ENCODE data around the gene PCDHGA6.

The PCDHGA6 gene

DNA sequence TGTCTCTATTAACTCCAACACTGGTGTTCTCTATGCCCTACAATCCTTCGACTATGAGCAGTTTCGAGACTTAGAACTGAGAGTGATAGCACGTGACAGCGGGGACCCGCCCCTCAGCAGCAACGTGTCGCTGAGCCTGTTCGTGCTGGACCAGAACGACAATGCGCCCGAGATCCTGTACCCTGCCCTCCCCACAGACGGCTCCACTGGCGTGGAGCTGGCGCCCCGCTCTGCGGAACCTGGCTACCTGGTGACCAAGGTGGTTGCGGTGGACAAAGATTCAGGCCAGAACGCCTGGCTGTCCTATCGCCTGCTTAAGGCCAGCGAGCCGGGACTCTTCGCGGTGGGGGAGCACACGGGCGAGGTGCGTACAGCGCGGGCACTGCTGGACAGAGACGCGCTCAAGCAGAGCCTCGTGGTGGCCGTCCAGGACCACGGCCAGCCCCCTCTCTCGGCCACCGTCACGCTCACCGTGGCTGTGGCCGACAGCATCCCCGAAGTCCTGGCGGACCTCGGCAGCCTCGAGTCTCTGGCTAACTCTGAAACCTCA is 49.1 kb downstream of the PCDHGA6 start:
- H2AFZ ChIP-seq (ENCODE audit: insufficient read depth, low read length, poor library complexity), result no peak overlapping the region
- H4K12ac ChIP-seq (ENCODE audit: low read depth, low read length), result no peak overlapping the region
- no peak overlapping the region for H3K9ac ChIP-seq (ENCODE audit: low read length)
- DNase-seq, result no peak
- no CpG with 5 or more reads among the region's 42 CpGs for WGBS (ENCODE audit: extremely low coverage, insufficient coverage, insufficient read length)
- peaks cover 47 to 52% of the 10 kb centered on the region in 2 experiments for H3K36me3 ChIP-seq (ENCODE audit: control insufficient read depth in 1 of 2, insufficient read depth in 2 of 2, low read length in 2 of 2)
- peaks cover 1% of the 10 kb centered on the region for H3K79me1 ChIP-seq (ENCODE audit: low read length)
- no peak overlapping the region for H4K8ac ChIP-seq (ENCODE audit: low read depth, low read length)
- no peak overlapping the region for H2BK12ac ChIP-seq (ENCODE audit: low read length)
- H3K9me3 ChIP-seq (ENCODE audit: insufficient read depth, low read depth, low read length), result peaks cover 49% of the 10 kb centered on the region
- no peak overlapping the region for H3K27ac ChIP-seq (ENCODE audit: low read depth, low read length)
- no peaks in the 10 kb centered on the region for H3K27me3 ChIP-seq (ENCODE audit: insufficient read depth, low read length)
- H3K4me1 ChIP-seq (ENCODE audit: control insufficient read depth in 1 of 2, insufficient read depth in 2 of 2, low read length in 2 of 2), result peaks cover 2 to 5% of the 10 kb centered on the region in 2 experiments
- H2BK120ac ChIP-seq (ENCODE audit: insufficient read depth, low read length, poor library complexity), result no peak overlapping the region
- H2BK5ac ChIP-seq (ENCODE audit: low read depth, low read length, poor library complexity), result no peak overlapping the region
- no peak overlapping the region for H3K14ac ChIP-seq (ENCODE audit: low read length)
- H3K4me2 ChIP-seq (ENCODE audit: low read length), result no peak overlapping the region
- no peak overlapping the region for H3K23ac ChIP-seq (ENCODE audit: low read length)
- H2AK5ac ChIP-seq (ENCODE audit: low read length), result no peak overlapping the region
- no peak overlapping the region for H3K4ac ChIP-seq (ENCODE audit: low read depth, low read length)
- no peak overlapping the region for H3K18ac ChIP-seq (ENCODE audit: low read length)
- H3K79me2 ChIP-seq (ENCODE audit: control insufficient read depth, insufficient read depth, low read length, poor library complexity), result no peaks in the 10 kb centered on the region
- no peak overlapping the region for H4K91ac ChIP-seq (ENCODE audit: low read depth, low read length)
- peak overlapping the region; percentile 42 for H3K4me3 ChIP-seq (ENCODE audit: low read depth, low read length)

- Histone ChIP-seq H3K4me3 (ENCODE audit: low read depth, low read length) (no peak overlapping the region), H2AFZ (ENCODE audit: insufficient read depth, low read length, poor library complexity) (no peak overlapping the region), H4K8ac (ENCODE audit: low read depth, low read length) (no peak overlapping the region), H3K23ac (ENCODE audit: low read length) (no peak overlapping the region), H3K9me3 (ENCODE audit: insufficient read depth, low read depth, low read length) (peaks cover 42% of the 10 kb centered on the region), H2BK12ac (ENCODE audit: low read length) (no peak overlapping the region), H2BK5ac (ENCODE audit: low read depth, low read length, poor library complexity) (no peak overlapping the region), H3K36me3 (ENCODE audit: control insufficient read depth in 1 of 2, insufficient read depth in 2 of 2, low read length in 2 of 2) (peaks cover 38 to 45% of the 10 kb centered on the region in 2 experiments), H3K9ac (ENCODE audit: low read length) (no peak overlapping the region), H3K4ac (ENCODE audit: low read depth, low read length) (no peak overlapping the region), H2BK120ac (ENCODE audit: insufficient read depth, low read length, poor library complexity) (no peak overlapping the region), H3K27ac (ENCODE audit: low read depth, low read length) (no peak overlapping the region), H3K4me2 (ENCODE audit: low read length) (no peak overlapping the region), H3K18ac (ENCODE audit: low read length) (no peak overlapping the region), H3K79me2 (ENCODE audit: control insufficient read depth, insufficient read depth, low read length, poor library complexity) (no peaks in the 10 kb centered on the region), H3K79me1 (ENCODE audit: low read length) (no peaks in the 10 kb centered on the region), H4K12ac (ENCODE audit: low read depth, low read length) (no peak overlapping the region), H3K14ac (ENCODE audit: low read length) (no peak overlapping the region), H4K91ac (ENCODE audit: low read depth, low read length) (no peak overlapping the region), H3K27me3 (ENCODE audit: insufficient read depth, low read length) (no peaks in the 10 kb centered on the region), H2AK5ac (ENCODE audit: low read length) (no peak overlapping the region), H3K4me1 (ENCODE audit: control insufficient read depth in 1 of 2, insufficient read depth in 2 of 2, low read length in 2 of 2) (no peaks in the 10 kb centered on the region)
- WGBS (ENCODE audit: extremely low coverage, insufficient coverage, insufficient read length), result no CpG with 5 or more reads among the region's 53 CpGs
- DNase-seq, result no peak
Measured at GRCh38 chr5:141427783-141428426, 54.2 kb downstream of the PCDHGA6 start.
